ENCODE measurements around the gene ACD.

- no peak for TF ChIP-seq CTCF (IDR thresholded peaks at IDR 0.05)
- TF ChIP-seq POLR2A (IDR thresholded peaks at IDR 0.05), result no peak
Observed at GRCh38 chr16:67608364-67608763, 51.7 kb downstream of the ACD start.
